Left lung (tissue), 10 donors: ENCODE data around the gene MAST4. TPM values are rescaled to one million over a fixed set of nuclear protein-coding genes. Genes with fewer than 3 reads are reported as not detected.

Experiments
- ATAC-seq: fragments of 200-7000 bp; cut with Tn5 transposase; one replicate; pipeline ENCODE4 v1.9.1; 2020; ENCODE audit warnings: moderate library complexity
- DNase-seq, 4 donors: peaks; one replicate each; pipeline ENCODE4 v3.0.0-alpha.2; 2013 to 2020
- H3K27ac ChIP-seq, 2 donors: fragments of 200-600 bp; sonication (generic) in 1 of 2; one replicate each; pipeline versions ENCODE4 v1.5.0 to v1.8.0; 2020 to 2021
- H3K27me3 ChIP-seq, 2 donors: fragments of 200-600 bp; sonication (generic) in 1 of 2; one replicate each; pipeline versions ENCODE4 v1.5.0 to v1.8.0; 2020 to 2021
- H3K36me3 ChIP-seq, 2 donors: fragments of 200-600 bp; sonication (generic) in 1 of 2; one replicate each; pipeline versions ENCODE4 v1.5.0 to v1.8.0; 2020 to 2021
- H3K4me1 ChIP-seq, 2 donors: fragments of 200-600 bp; one replicate each; pipeline ENCODE4 v1.8.0; 2021
- H3K4me3 ChIP-seq, 2 donors: fragments of 200-600 bp; sonication (generic) in 1 of 2; one replicate each; pipeline versions ENCODE4 v1.5.0 to v1.8.0; 2020 to 2021; ENCODE audit warnings: mild to moderate bottlenecking in 1 of 2
- H3K9me3 ChIP-seq, 2 donors: fragments of 200-600 bp; sonication (generic) in 1 of 2; one replicate each; pipeline versions ENCODE4 v1.5.0 to v1.8.0; 2020 to 2021
- intact Hi-C, 2 donors: fragments of 100-400 bp; cut with DNase I; formaldehyde crosslinking; loops; one replicate each; pipeline versions ENCODE4 v1.11.2 to v1.14.2; 2022
- polyA plus RNA-seq, 6 donors: library from polyadenylated mRNA; unstranded; fragments of 120-200 nt; gene quantifications; one replicate each; pipeline ENCODE4 v1.2.1, GENCODE V29; 2013; ENCODE audit not compliant: insufficient read length in 6 of 6
- total RNA-seq, 2 donors: library from RNA; stranded (reverse); fragmentation: NEBNext Ultra II Directional; extraction: Animal tissue kit (Norgen Biotek cat#: 25700); gene quantifications; one replicate each; pipeline ENCODE4 v1.2.1, GENCODE V29; 2021
- TF ChIP-seq, protein P1 (sequence below), 2 donors: fragments of 200-600 bp; sonication (generic) in 1 of 2; IDR thresholded peaks; one replicate each; pipeline versions ENCODE4 v1.5.0 to v1.8.0; 2021; ENCODE audit warnings: antibody characterized with exemption in 2 of 2
- donor health status: DM: no; HTN: yes; CAD: no.
- donor health status: DM: no; HTN: no; CAD: no.

Gene MAST4
- total and polyA plus RNA-seq, 8 donors: 47.7 to 57.6 (median 53.0) TPM

DNA sequence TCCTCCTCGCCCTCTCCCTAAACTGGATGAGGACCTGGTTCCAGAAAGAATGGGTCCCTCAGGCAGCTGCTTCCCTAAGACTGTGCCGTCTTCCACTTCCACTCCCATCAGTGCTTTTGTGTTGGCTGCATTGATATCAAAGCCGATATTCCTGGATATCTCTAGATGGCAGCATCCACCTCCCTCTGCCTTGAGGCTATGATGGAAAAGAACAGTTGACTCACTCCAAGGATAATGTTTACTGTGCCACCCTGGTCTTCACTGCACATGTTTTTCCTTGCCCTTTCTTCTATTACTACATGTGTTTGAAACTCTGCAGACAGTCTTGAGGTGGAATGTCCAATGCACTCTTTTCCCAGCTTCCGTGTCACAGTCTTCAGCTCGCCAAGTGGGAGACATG, 211.6 kb downstream of the MAST4 start:
- TF ChIP-seq, protein P1, sequence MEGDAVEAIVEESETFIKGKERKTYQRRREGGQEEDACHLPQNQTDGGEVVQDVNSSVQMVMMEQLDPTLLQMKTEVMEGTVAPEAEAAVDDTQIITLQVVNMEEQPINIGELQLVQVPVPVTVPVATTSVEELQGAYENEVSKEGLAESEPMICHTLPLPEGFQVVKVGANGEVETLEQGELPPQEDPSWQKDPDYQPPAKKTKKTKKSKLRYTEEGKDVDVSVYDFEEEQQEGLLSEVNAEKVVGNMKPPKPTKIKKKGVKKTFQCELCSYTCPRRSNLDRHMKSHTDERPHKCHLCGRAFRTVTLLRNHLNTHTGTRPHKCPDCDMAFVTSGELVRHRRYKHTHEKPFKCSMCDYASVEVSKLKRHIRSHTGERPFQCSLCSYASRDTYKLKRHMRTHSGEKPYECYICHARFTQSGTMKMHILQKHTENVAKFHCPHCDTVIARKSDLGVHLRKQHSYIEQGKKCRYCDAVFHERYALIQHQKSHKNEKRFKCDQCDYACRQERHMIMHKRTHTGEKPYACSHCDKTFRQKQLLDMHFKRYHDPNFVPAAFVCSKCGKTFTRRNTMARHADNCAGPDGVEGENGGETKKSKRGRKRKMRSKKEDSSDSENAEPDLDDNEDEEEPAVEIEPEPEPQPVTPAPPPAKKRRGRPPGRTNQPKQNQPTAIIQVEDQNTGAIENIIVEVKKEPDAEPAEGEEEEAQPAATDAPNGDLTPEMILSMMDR (IDR thresholded peaks at IDR 0.05): peak in 1 of 2 donors; percentile 23
- DNase-seq (peak in 1 of 4 donors; percentile 61), ATAC-seq (peak; percentile 80)
- no peak overlapping the region for H3K27ac ChIP-seq
- H3K4me3 ChIP-seq: no peak overlapping the region
- H3K36me3 ChIP-seq: no peaks in the 10 kb centered on the region
- no peaks in the 10 kb centered on the region for H3K4me1 ChIP-seq
- H3K9me3 ChIP-seq: no peaks in the 10 kb centered on the region
- H3K27me3 ChIP-seq: no peaks in the 10 kb centered on the region
- intact Hi-C loops: no loop called here

DNA sequence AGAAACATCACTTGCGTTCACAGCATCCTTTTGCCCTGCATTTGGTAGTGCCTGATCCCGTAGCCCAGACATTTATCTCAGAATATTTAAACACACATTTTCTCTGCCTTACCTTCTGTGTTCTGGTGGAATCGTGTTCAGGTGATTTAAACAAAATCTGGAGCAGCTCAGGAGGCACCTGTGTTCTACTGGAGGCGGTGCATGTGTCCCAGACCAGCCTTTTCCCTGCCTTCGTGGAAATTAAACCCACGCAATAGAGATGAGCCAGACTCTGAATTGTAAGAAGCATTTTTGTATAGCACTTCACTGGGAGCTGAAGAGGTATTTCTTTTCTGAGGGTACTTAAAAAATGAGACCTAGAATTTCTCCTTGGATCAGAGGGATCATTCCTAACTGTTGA, 212.5 kb downstream of the MAST4 start:
- Histone ChIP-seq H3K36me3 (no peaks in the 10 kb centered on the region), H3K9me3 (no peaks in the 10 kb centered on the region), H3K27ac (no peak overlapping the region), H3K27me3 (no peaks in the 10 kb centered on the region), H3K4me3 (no peak overlapping the region), H3K4me1 (no peaks in the 10 kb centered on the region)
- ATAC-seq (peak; percentile 36), DNase-seq (no peak)
- TF ChIP-seq, protein P1 (IDR thresholded peaks at IDR 0.05): no peak
- intact Hi-C loops: no loop called here

DNA sequence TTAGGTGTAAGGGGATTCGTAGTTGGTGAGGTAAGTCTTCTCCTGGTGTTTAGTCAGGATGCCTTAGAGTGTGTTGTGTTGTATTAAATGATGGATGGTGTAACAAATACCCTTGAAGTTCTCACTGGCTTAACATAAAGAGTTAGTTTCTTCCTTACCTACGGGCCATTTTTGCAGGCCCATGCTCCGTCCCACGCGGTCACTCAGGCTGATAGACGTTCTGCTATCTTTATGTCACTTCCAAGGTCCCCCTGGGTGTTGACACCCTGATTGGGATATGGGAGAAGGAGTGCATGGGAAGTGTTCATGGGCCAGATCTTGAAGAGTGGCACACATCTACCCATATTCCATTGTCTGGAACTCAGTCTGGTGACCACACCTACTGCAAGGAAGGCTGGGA, 214.0 kb downstream of the MAST4 start:
- H3K36me3 ChIP-seq: no peaks in the 10 kb centered on the region
- TF ChIP-seq, protein P1 (IDR thresholded peaks at IDR 0.05): no peak
- DNase-seq (no peak), ATAC-seq (no peak)
- no peaks in the 10 kb centered on the region for H3K27me3 ChIP-seq
- no peak overlapping the region for H3K27ac ChIP-seq
- no peak overlapping the region for H3K4me3 ChIP-seq
- intact Hi-C loops: loop anchor here in 1 of 2 donors (5.0 kb wide), 1 partner anchor 397 kb away; no protein-coding TSS in a partner anchor
- no peaks in the 10 kb centered on the region for H3K4me1 ChIP-seq
- H3K9me3 ChIP-seq: no peaks in the 10 kb centered on the region

DNA sequence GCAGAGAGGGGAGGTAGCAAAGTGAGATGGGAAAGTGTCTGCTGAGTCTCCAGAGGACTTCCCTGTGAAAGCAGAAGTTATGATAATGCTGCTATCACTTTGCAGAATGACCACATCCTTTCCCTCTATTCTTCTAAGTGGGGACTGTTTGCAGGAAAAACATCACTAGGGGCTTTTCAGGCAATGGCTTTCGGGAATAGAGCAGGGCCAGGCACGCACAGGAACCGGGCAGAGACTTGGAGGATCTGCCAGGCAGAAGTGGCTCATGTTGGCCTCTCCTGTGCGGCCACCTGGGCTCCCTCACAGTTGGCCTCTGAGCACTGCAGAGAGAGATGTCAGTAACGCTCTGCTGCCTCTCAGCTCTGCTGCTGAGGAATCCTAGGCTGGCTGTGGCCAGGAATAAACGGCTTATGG, 214.7 kb downstream of the MAST4 start:
- Histone ChIP-seq H3K27ac (no peak overlapping the region), H3K27me3 (no peaks in the 10 kb centered on the region), H3K36me3 (no peaks in the 10 kb centered on the region), H3K4me3 (no peak overlapping the region), H3K4me1 (no peaks in the 10 kb centered on the region), H3K9me3 (no peaks in the 10 kb centered on the region)
- intact Hi-C loops: loop anchor here in 1 of 2 donors (5.0 kb wide), 1 partner anchor 396 kb away; no protein-coding TSS in a partner anchor
- TF ChIP-seq, protein P1 (IDR thresholded peaks at IDR 0.05): no peak
- DNase-seq (no peak), ATAC-seq (no peak)

DNA sequence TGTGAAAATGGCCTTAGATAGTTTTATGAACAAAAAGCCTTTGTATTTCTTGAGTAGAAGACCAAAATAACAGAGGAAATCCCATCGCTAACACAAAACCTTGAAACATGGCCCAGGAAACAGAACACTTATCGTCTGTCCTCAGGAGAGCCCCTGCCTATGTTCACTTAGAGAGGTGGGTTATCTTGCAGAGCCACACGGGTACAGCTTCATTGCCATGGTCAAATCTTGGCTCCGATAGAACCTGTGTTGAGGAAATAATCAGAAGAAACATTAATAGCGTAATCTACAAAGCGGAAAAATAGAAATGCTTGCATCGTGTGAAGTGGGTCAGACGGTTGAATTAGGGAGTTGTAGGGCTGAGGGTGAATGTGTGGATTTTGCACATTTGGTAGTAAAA, 216.1 kb downstream of the MAST4 start:
- TF ChIP-seq, protein P1 (IDR thresholded peaks at IDR 0.05): no peak
- H3K4me3 ChIP-seq: no peak overlapping the region
- H3K27ac ChIP-seq: no peak overlapping the region
- intact Hi-C loops: loop anchor here in 1 of 2 donors (5.0 kb wide), 1 partner anchor 395 kb away; no protein-coding TSS in a partner anchor
- no peaks in the 10 kb centered on the region for H3K4me1 ChIP-seq
- no peaks in the 10 kb centered on the region for H3K9me3 ChIP-seq
- H3K27me3 ChIP-seq: no peaks in the 10 kb centered on the region
- no peaks in the 10 kb centered on the region for H3K36me3 ChIP-seq
- ATAC-seq (no peak), DNase-seq (no peak)
